GM19035 (cell line): ENCODE measurements around the gene SRRD.
"Not testable (repeated sequence)": the region's sequence is repeated elsewhere in the genome, so short reads cannot be mapped to it uniquely, and the experiment has no call there.

Experiments
- ATAC-seq: cut with Tn5 transposase; IDR thresholded peaks from one replicate; pipeline ENCODE4 v1.9.1; 2021; ENCODE audit not compliant: unreplicated experiment

The SRRD gene

GRCh38 chr22:26516503-26516902, 32.8 kb downstream of the SRRD start:
- no peak for ATAC-seq

- ATAC-seq = no peak
These were observed 33.8 kb downstream of the SRRD start for GRCh38 chr22:26517429-26517828.

- no peak for ATAC-seq
These were observed 38.3 kb downstream of the SRRD start for GRCh38 chr22:26522012-26522411.

GRCh38 chr22:26522592-26522991, 38.9 kb downstream of the SRRD start:
- ATAC-seq = no peak

- ATAC-seq = no peak
These were observed 41.2 kb downstream of the SRRD start for GRCh38 chr22:26524870-26525269.

GRCh38 chr22:26525946-26526564, 42.4 kb downstream of the SRRD start:
- ATAC-seq = no peak

GRCh38 chr22:26527167-26527566, 43.5 kb downstream of the SRRD start:
- no peak for ATAC-seq

GRCh38 chr22:26527574-26528465, 44.1 kb downstream of the SRRD start:
- ATAC-seq = no peak

GRCh38 chr22:26528518-26528917, 44.8 kb downstream of the SRRD start:
- not testable (repeated sequence) for ATAC-seq

- no peak for ATAC-seq
These were observed 45.7 kb downstream of the SRRD start for GRCh38 chr22:26529345-26529744.

GRCh38 chr22:26534171-26534855, 50.6 kb downstream of the SRRD start:
- no peak for ATAC-seq

GRCh38 chr22:26534874-26535602, 51.4 kb downstream of the SRRD start:
- no peak for ATAC-seq

- no peak for ATAC-seq
These were observed 51.9 kb downstream of the SRRD start for GRCh38 chr22:26535603-26535908.

GRCh38 chr22:26536056-26536761, 52.5 kb downstream of the SRRD start:
- ATAC-seq = no peak

GRCh38 chr22:26536762-26537134, 53.1 kb downstream of the SRRD start:
- ATAC-seq = no peak

GRCh38 chr22:26540119-26540518, 56.4 kb downstream of the SRRD start:
- ATAC-seq = no peak

- no peak for ATAC-seq
These were observed 57.6 kb downstream of the SRRD start for GRCh38 chr22:26541167-26541819.

- ATAC-seq = no peak
These were observed 59.2 kb downstream of the SRRD start for GRCh38 chr22:26542831-26543230.
